Endothelial cell of umbilical vein (primary cell): ENCODE measurements around the gene FOXP1. TPM values are rescaled to one million over a fixed set of nuclear protein-coding genes. Genes with fewer than 3 reads are reported as not detected.

Experiments
- BruUV-seq: library from RNA; stranded (reverse); fragments of 400-500 nt; replicated peaks from 2 replicates; lab custom pipeline; 2021; lab: Mats Ljungman, UMichigan
- CTCF ChIA-PET: fragments of 300-600, 350-600 bp; sonication (Branson Sonifier 250); formaldehyde crosslinking; loops from one replicate; lab custom pipeline; 2021; ENCODE audit warnings: antibody characterized with exemption, inconsistent platforms; lab: Charles Lee
- POLR2A ChIA-PET: fragments of 300-600, 350-600 bp; sonication (Branson Sonifier 250); formaldehyde crosslinking; loops from one replicate; lab custom pipeline; 2021; ENCODE audit warnings: antibody characterized with exemption, inconsistent platforms; lab: Charles Lee
- DNase-seq: peaks from one replicate; pipeline ENCODE4 v3.0.0-alpha.2; 2011; ENCODE audit warnings: low read depth, low spot score
- FAIRE-seq: peaks from 2 replicates; lab custom pipeline; 2011; peaks lifted over from hg19 to GRCh38; lab: Jason Lieb, UNC
- H2AFZ ChIP-seq: 2 replicates; pipeline ENCODE4 v1.6.0; 2012; ENCODE audit warnings: low read depth, low read length, control low read depth, inconsistent platforms
- H3K27ac ChIP-seq: 2 replicates; pipeline ENCODE4 v1.5.1; 2011; ENCODE audit warnings: low read depth, mild to moderate bottlenecking, control low read depth, low read length, moderate library complexity; ENCODE audit not compliant: insufficient read depth
- H3K27me3 ChIP-seq, 2 experiments: 2 replicates each; pipeline versions ENCODE4 v1.6.0 to v1.6.1; 2011; ENCODE audit warnings: low read length in 2 of 2, mixed read lengths in 1 of 2; ENCODE audit not compliant: control insufficient read depth in 2 of 2, insufficient read depth in 2 of 2
- H3K36me3 ChIP-seq, 2 experiments: 2 replicates in 1 of 2; 3 replicates in 1 of 2; pipeline ENCODE4 v1.5.1; 2011; ENCODE audit warnings: low read length in 2 of 2, mild to moderate bottlenecking in 1 of 2, moderate library complexity in 1 of 2; ENCODE audit not compliant: control insufficient read depth in 2 of 2, insufficient read depth in 2 of 2; ENCODE audit errors: extremely low read depth in 1 of 2
- H3K4me1 ChIP-seq: 3 replicates; pipeline ENCODE4 v1.5.1; 2011; ENCODE audit warnings: mild to moderate bottlenecking, low read length; ENCODE audit not compliant: control insufficient read depth, insufficient read depth; ENCODE audit errors: extremely low read depth
- H3K4me2 ChIP-seq: 2 replicates; pipeline ENCODE4 v1.6.1; 2011; ENCODE audit warnings: low read length, control low read depth, mixed read lengths; ENCODE audit not compliant: insufficient read depth
- H3K4me3 ChIP-seq, 3 experiments: fragments of 200-600 bp in 1 of 3; sonication (generic), shearing (Covaris generic) in 1 of 3; replicated peaks in 1 of 3; 2 replicates each; pipeline ENCODE4 v1.5.1; 2011 to 2016; ENCODE audit warnings: control low read depth in 3 of 3, low read length in 3 of 3, mild to moderate bottlenecking in 2 of 3, inconsistent platforms in 1 of 3, low read depth in 1 of 3, moderate library complexity in 1 of 3; ENCODE audit not compliant: insufficient read depth in 1 of 3
- H3K79me2 ChIP-seq: 2 replicates; pipeline ENCODE4 v1.6.0; 2012; ENCODE audit warnings: low read length, inconsistent platforms; ENCODE audit not compliant: control insufficient read depth, insufficient read depth
- H3K9ac ChIP-seq: replicated peaks from 2 replicates; pipeline ENCODE3; 2011; ENCODE audit warnings: low read length, control low read depth; ENCODE audit not compliant: insufficient read depth; ENCODE audit errors: extremely low read depth
- H3K9me1 ChIP-seq: replicated peaks from 3 replicates; pipeline ENCODE4 v1.6.0; 2011; ENCODE audit warnings: mild to moderate bottlenecking, low read length; ENCODE audit not compliant: control insufficient read depth, insufficient read depth; ENCODE audit errors: extremely low read depth
- H3K9me3 ChIP-seq: replicated peaks from 2 replicates; pipeline ENCODE4 v1.5.1; 2012; ENCODE audit warnings: low read length, inconsistent platforms; ENCODE audit not compliant: control insufficient read depth, insufficient read depth
- H4K20me1 ChIP-seq: replicated peaks from 2 replicates; pipeline ENCODE3; 2011; ENCODE audit warnings: mild to moderate bottlenecking, low read length; ENCODE audit not compliant: control insufficient read depth, insufficient read depth; ENCODE audit errors: extremely low read depth
- CTCF ChIP-seq, 2 donors: IDR thresholded peaks; 1 replicate in 1 of 2; 2 replicates in 1 of 2; pipeline ENCODE4 v1.5.1; 2011; ENCODE audit warnings: low read length in 2 of 2, mild to moderate bottlenecking in 2 of 2, moderate library complexity in 2 of 2, control low read depth in 1 of 2, inconsistent platforms in 1 of 2, low read depth in 1 of 2; ENCODE audit not compliant: insufficient read depth in 1 of 2; ENCODE audit errors: extremely low read depth in 1 of 2
- EZH2 ChIP-seq: IDR thresholded peaks from 2 replicates; pipeline ENCODE4 v1.6.1; 2012; ENCODE audit warnings: borderline replicate concordance, low read depth, mild to moderate bottlenecking, moderate library complexity, low read length, inconsistent platforms; ENCODE audit not compliant: severe bottlenecking
- FOS ChIP-seq: IDR thresholded peaks from 2 replicates; pipeline ENCODE4 v1.6.1; 2011; ENCODE audit warnings: mild to moderate bottlenecking, low read length, moderate library complexity, borderline replicate concordance; ENCODE audit not compliant: insufficient read depth
- GATA2 ChIP-seq: IDR thresholded peaks from 2 replicates; pipeline ENCODE4 v1.7.0; 2011; ENCODE audit warnings: low read depth, mild to moderate bottlenecking, moderate library complexity, mixed read lengths, low read length; ENCODE audit not compliant: insufficient read length, insufficient read depth
- JUN ChIP-seq: IDR thresholded peaks from 2 replicates; pipeline ENCODE4 v1.6.1; 2011; ENCODE audit warnings: borderline replicate concordance, low read depth; ENCODE audit not compliant: insufficient read length, insufficient read depth
- MAX ChIP-seq: IDR thresholded peaks from 2 replicates; pipeline ENCODE4 v1.6.1; 2011; ENCODE audit not compliant: insufficient read depth, insufficient read length
- MYC ChIP-seq: IDR thresholded peaks from one replicate; pipeline ENCODE4 v1.6.1; 2011; ENCODE audit warnings: mild to moderate bottlenecking, low read depth, low read length
- POLR2A ChIP-seq: IDR thresholded peaks from 2 replicates; pipeline ENCODE4 v1.6.1; 2012; ENCODE audit warnings: low read depth, mild to moderate bottlenecking, control low read depth, low read length
- POLR2AphosphoS5 ChIP-seq: IDR thresholded peaks from 2 replicates; pipeline ENCODE4 v1.6.1; 2012; ENCODE audit warnings: low read depth, mild to moderate bottlenecking, control low read depth, low read length, moderate library complexity; ENCODE audit not compliant: insufficient read depth
- dilution Hi-C: fragments of 300-500 bp; cut with MboI; formaldehyde crosslinking; loops from one replicate; pipeline ENCODE4 v1.15.0; 2019; ENCODE audit warnings: low sequenced_read_pairs; ENCODE audit not compliant: extremely low pct_ligation_motif_present
- intact Hi-C: fragments of 100-400 bp; cut with micrococcal nuclease; formaldehyde crosslinking; loops from one replicate; pipeline ENCODE4 v1.10.0; 2022
- polyA plus RNA-seq, 4 experiments: library from polyadenylated mRNA; depleted of rRNA in 3 of 4; stranded (reverse) in 3 of 4; unstranded in 1 of 4; fragments of >200 nt; gene quantifications; 2 replicates each; pipeline versions ENCODE4 v1.2.1 to v1.2.3, GENCODE V29; 2011 to 2012; ENCODE audit warnings: missing spikeins in 1 of 4
- total RNA-seq: library from RNA; stranded (reverse); gene quantifications from 2 replicates; pipeline ENCODE4 v1.2.3, GENCODE V29; 2021

Gene FOXP1
- total and polyA plus RNA-seq, 2 donors (not counting 3 experiments of a cell fraction or from before 2014, with no cell fraction given): 41.0 to 107 TPM

DNA sequence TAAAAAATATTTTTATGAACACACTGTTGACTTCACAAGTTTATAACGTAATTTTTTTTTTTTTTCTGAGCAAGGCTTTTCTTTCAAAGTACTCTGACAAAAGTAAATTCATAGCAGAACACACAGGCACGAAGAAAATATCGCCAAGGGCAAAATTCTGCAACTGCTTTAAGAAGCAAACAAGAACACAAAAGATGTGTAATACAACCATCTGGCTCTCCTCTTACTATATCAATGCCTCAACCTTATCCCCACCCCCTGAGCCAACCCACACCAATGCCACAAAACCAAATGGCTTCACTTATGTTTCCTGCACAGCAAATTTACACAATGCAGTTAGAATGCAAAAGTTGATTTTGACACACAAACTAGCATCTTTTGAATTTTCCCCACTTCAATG, 274.2 kb downstream of the FOXP1 start:
- ChIA-PET POLR2A (no interaction called here), CTCF (interaction anchor here (4.9 kb wide), 1 partner anchor 87 kb away, joined by 20 read pairs; no protein-coding TSS in a partner anchor)
- FAIRE-seq: no peak
- H3K4me2 ChIP-seq: no peak overlapping the region
- no peak overlapping the region for H3K9ac ChIP-seq
- H3K27me3 ChIP-seq: no peaks in the 10 kb centered on the region
- no peak overlapping the region for H2AFZ ChIP-seq
- no peak overlapping the region for H3K4me3 ChIP-seq
- no peaks in the 10 kb centered on the region for H3K36me3 ChIP-seq
- dilution Hi-C loops: no loop called here
- H3K27ac ChIP-seq: no peak overlapping the region
- no peaks in the 10 kb centered on the region for H3K9me3 ChIP-seq
- H3K4me1 ChIP-seq: peaks cover 22% of the 10 kb centered on the region
- H3K79me2 ChIP-seq: no peaks in the 10 kb centered on the region
- TF ChIP-seq POLR2AphosphoS5: no peak
- no peak for TF ChIP-seq POLR2A
- no peak for TF ChIP-seq EZH2
- TF ChIP-seq FOS: no peak
- no peak for TF ChIP-seq JUN
- no peak for TF ChIP-seq MAX
- TF ChIP-seq MYC: no peak
- TF ChIP-seq GATA2: no peak
- no peaks in the 10 kb centered on the region for H4K20me1 ChIP-seq
- no peaks in the 10 kb centered on the region for H3K9me1 ChIP-seq
- no TSS peak for BruUV-seq
- no peak for DNase-seq
- intact Hi-C loops: loop anchor here (5.0 to 10.0 kb wide), 2 partner anchors 83 to 205 kb away; no protein-coding TSS in a partner anchor

DNA sequence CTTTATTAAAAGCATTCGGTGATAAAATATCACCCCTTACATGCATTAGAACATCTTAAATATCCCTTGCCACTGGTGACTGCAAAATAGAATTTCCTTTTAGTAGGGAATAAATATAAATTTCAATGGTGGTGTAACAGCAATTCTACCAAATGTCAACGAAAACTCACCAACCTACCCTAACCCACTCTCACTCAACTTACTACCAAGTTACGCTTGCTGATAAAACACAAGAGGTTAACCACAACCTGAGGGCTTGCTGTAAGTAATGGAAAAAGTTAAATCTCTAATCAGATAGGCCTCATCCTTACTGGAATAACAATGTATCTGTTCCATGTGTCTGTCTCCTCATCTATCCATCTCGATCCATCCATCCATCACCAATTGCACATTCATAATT, 274.7 kb downstream of the FOXP1 start:
- no peaks in the 10 kb centered on the region for H3K9me3 ChIP-seq
- TF ChIP-seq MYC (no peak), CTCF (IDR thresholded peaks at IDR 0.05; ENCODE audit: extremely low read depth in 1 of 2, insufficient read depth in 1 of 2, low read depth in 1 of 2, low read length in 2 of 2) (no peak), EZH2 (no peak), MAX (no peak), POLR2AphosphoS5 (no peak), GATA2 (no peak), JUN (no peak), POLR2A (no peak), FOS (no peak)
- H3K4me2 ChIP-seq: no peak overlapping the region
- H3K79me2 ChIP-seq: no peaks in the 10 kb centered on the region
- no peaks in the 10 kb centered on the region for H3K36me3 ChIP-seq
- dilution Hi-C loops: no loop called here
- no peaks in the 10 kb centered on the region for H3K27me3 ChIP-seq
- CTCF ChIA-PET: interaction anchor here (4.9 kb wide), 1 partner anchor 88 kb away, joined by 20 read pairs; no protein-coding TSS in a partner anchor
- no peaks in the 10 kb centered on the region for H4K20me1 ChIP-seq
- intact Hi-C loops: loop anchor here (5.0 to 10.0 kb wide), 2 partner anchors 83 to 204 kb away; no protein-coding TSS in a partner anchor
- H2AFZ ChIP-seq: no peak overlapping the region
- H3K4me1 ChIP-seq: peaks cover 27% of the 10 kb centered on the region
- H3K9me1 ChIP-seq: no peaks in the 10 kb centered on the region
- no TSS peak for BruUV-seq
- no peak overlapping the region for H3K27ac ChIP-seq
- no peak for FAIRE-seq
- H3K9ac ChIP-seq: no peak overlapping the region
- DNase-seq: no peak
- POLR2A ChIA-PET: no interaction called here
- no peak overlapping the region for H3K4me3 ChIP-seq
